ENCODE results near the gene GABARAPL2.

The GABARAPL2 gene

GRCh38 chr16:75624921-75625334 is 58.7 kb downstream of the GABARAPL2 start (continued):
- 0 out of 2 replicates have a peak, but pooled peaks have one; percentile 7 for TF ChIP-seq ZSCAN18 (tag by site-specific recombination; IDR thresholded peaks at IDR 0.05)
- peak; percentile 86 for TF ChIP-seq PRDM10 (tag by site-specific recombination; IDR thresholded peaks at IDR 0.05)
- TF ChIP-seq KLF17 (tag by site-specific recombination; IDR thresholded peaks at IDR 0.05), result 0 out of 2 replicates have a peak, but pooled peaks have one; percentile 26
- no peak for TF ChIP-seq ZNF585B (tag by site-specific recombination; IDR thresholded peaks at IDR 0.05)
- no peak; the same call in 1 of the 2 replicates for TF ChIP-seq ZNF654 (tag by site-specific recombination; IDR thresholded peaks at IDR 0.05; ENCODE audit: low read depth)
- no peak for TF ChIP-seq ZNF132 (tag by site-specific recombination; IDR thresholded peaks at IDR 0.05; ENCODE audit: borderline replicate concordance)

- no peak overlapping the region for H3K27ac ChIP-seq (ENCODE audit: extremely low read depth, low read depth, low read length)
- TF ChIP-seq ZNF132 (tag by site-specific recombination; IDR thresholded peaks at IDR 0.05; ENCODE audit: borderline replicate concordance) (no peak), ZBTB10 (tag by site-specific recombination; IDR thresholded peaks at IDR 0.05) (no peak), ZNF157 (tag by site-specific recombination; IDR thresholded peaks at IDR 0.05) (no peak), GLIS2 (tag by site-specific recombination; IDR thresholded peaks at IDR 0.05) (no peak), AEBP2 (tag by site-specific recombination; IDR thresholded peaks at IDR 0.05; ENCODE audit: borderline replicate concordance) (no peak), HOXD13 (CRISPR knock-in tag; IDR thresholded peaks at IDR 0.05; ENCODE audit: borderline replicate concordance) (no peak), ZFP37 (tag by site-specific recombination; IDR thresholded peaks at IDR 0.05) (no peak), PATZ1 (tag by site-specific recombination; IDR thresholded peaks at IDR 0.05) (no peak), ZNF777 (tag by site-specific recombination; IDR thresholded peaks at IDR 0.05; ENCODE audit: borderline replicate concordance) (no peak)
- peaks cover 8 to 61% of the 10 kb centered on the region in 2 experiments; a peak in 2 of 3 replicates for H3K36me3 ChIP-seq (ENCODE audit: control insufficient read depth in 2 of 2, insufficient read depth in 1 of 2, low read length in 2 of 2)
- H3K9me3 ChIP-seq (ENCODE audit: control insufficient read depth, insufficient read depth, low read depth, low read length), result no peaks in the 10 kb centered on the region
- H3K4me3 ChIP-seq (ENCODE audit: low read depth, low read length), result no peak overlapping the region
- peaks cover 6% of the 10 kb centered on the region; the same call in 1 of the 2 replicates for H3K4me1 ChIP-seq (ENCODE audit: control insufficient read depth, insufficient read depth, low read length)
- ChIA-PET CTCF (interaction anchor here (0.8 to 1.6 kb wide), 2 partner anchors 15 to 137 kb away, joined by 3 to 4 read pairs; no protein-coding TSS in a partner anchor), POLR2A (no interaction called here)
These were observed 60.6 kb downstream of the GABARAPL2 start for GRCh38 chr16:75626806-75627205.

Measured in HEK293 (cell line).